Uterus (tissue), 2 donors: ENCODE data around the gene OCA2.

Experiments used
- CTCF ChIP-seq, 4 experiments: fragments of 200-600 bp in 2 of 4; fragments of 450-650 bp in 2 of 4; sonication (generic) in 2 of 4; IDR thresholded peaks; one replicate each; pipeline ENCODE4 v1.5.1; 2016 to 2019; ENCODE audit warnings: antibody characterized with exemption in 4 of 4, mild to moderate bottlenecking in 2 of 4, moderate library complexity in 1 of 4
- POLR2A ChIP-seq, 2 donors: fragments of 450-650 bp; IDR thresholded peaks; one replicate each; pipeline ENCODE4 v1.6.1; 2016; ENCODE audit warnings: antibody characterized with exemption in 2 of 2, mild to moderate bottlenecking in 1 of 2, moderate library complexity in 1 of 2

DNA sequence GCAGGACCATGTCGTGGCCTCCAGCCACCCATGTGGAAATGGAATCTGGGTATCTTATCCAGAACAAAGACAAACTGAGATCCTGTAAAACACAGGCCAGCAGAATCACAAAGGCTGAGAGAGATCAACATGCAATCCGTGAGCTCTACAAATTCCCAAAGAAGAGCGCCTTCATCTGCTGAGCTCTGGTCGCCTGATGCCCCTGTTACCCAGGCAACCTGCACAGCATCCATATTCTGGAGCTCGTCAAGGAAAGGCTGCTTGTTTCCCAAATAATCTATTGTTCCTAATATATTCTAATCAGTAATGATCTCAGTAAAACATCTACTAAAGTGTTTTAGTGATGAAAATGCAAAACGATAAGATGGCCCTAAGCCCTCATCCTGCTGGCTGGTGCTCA is 133.6 kb downstream of the OCA2 start:
- TF ChIP-seq CTCF (IDR thresholded peaks at IDR 0.05) (no peak), POLR2A (IDR thresholded peaks at IDR 0.05) (no peak)
